GM10248 (cell line): ENCODE data around the gene ARGLU1.

Experiments
- CTCF ChIA-PET: fragments of 300-600 bp; sonication (Branson Sonifier 250); formaldehyde crosslinking; extraction: SDS; loops from one replicate; lab custom pipeline; 2021; ENCODE audit warnings: antibody characterized with exemption; lab: Yijun Ruan, JAX
- POLR2A ChIA-PET: fragments of 350-650 bp; sonication (Branson Sonifier 250); formaldehyde crosslinking; extraction: SDS; loops from one replicate; lab custom pipeline; 2020; ENCODE audit warnings: antibody characterized with exemption; lab: Yijun Ruan, JAX
- DNase-seq: peaks from one replicate; pipeline ENCODE4 v3.0.0; 2012; ENCODE audit errors: extremely low spot score
- TF ChIP-seq, protein P1 (sequence below): IDR thresholded peaks from 2 replicates; pipeline ENCODE4 v1.5.1; 2012; ENCODE audit warnings: mild to moderate bottlenecking, low read depth; ENCODE audit errors: extremely low read depth, missing control alignments, control extremely low read depth

The ARGLU1 gene, protein sequence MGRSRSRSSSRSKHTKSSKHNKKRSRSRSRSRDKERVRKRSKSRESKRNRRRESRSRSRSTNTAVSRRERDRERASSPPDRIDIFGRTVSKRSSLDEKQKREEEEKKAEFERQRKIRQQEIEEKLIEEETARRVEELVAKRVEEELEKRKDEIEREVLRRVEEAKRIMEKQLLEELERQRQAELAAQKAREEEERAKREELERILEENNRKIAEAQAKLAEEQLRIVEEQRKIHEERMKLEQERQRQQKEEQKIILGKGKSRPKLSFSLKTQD

DNA sequence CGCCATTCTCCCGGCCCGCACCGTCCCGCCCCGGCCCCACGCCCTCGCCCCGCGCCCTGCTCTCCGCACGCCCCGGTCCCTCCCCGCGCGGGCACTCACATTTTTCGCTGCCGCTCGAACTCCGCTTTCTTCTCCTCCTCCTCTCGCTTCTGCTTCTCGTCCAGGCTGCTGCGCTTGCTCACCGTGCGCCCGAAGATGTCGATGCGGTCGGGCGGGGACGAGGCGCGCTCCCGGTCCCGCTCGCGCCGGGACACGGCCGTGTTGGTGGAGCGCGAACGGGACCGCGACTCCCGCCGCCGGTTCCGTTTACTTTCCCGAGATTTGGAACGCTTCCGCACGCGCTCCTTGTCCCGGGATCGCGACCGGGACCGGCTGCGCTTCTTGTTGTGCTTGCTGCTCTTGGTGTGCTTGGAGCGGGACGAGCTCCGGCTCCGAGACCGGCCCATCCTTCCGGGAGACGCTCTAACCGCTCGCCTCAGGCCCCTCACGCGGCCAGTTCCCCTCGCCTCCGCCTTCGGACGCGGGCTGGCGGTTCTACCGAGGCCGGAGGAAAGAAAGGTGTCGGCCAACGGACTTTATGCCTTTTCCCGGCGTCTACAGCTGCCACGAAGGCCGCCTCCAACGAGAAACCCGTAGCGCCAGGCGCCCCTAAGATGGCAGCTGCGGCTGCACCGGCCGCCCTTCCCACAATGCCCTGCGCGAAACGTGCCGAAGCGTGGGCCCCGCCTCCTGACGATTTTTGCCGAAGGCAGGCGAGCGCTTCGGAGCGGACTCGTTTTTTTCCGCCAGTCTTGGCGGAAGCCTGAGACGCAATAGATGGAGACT lies at the start of gene ARGLU1:
Gene ARGLU1 (minus strand): TSS at position 664 of the 825 bp plus-strand sequence. CDS start 218 bp downstream, at position 446.
- TF ChIP-seq, protein P1, sequence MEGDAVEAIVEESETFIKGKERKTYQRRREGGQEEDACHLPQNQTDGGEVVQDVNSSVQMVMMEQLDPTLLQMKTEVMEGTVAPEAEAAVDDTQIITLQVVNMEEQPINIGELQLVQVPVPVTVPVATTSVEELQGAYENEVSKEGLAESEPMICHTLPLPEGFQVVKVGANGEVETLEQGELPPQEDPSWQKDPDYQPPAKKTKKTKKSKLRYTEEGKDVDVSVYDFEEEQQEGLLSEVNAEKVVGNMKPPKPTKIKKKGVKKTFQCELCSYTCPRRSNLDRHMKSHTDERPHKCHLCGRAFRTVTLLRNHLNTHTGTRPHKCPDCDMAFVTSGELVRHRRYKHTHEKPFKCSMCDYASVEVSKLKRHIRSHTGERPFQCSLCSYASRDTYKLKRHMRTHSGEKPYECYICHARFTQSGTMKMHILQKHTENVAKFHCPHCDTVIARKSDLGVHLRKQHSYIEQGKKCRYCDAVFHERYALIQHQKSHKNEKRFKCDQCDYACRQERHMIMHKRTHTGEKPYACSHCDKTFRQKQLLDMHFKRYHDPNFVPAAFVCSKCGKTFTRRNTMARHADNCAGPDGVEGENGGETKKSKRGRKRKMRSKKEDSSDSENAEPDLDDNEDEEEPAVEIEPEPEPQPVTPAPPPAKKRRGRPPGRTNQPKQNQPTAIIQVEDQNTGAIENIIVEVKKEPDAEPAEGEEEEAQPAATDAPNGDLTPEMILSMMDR, result no peak
- peak; percentile 91 for DNase-seq
- POLR2A ChIA-PET, result interaction anchor here (1.8 kb wide), 1 partner anchor 32 kb away, joined by 5 read pairs; the partner anchor contains the start of gene EFNB2
- CTCF ChIA-PET, result interaction anchor here (1.9 to 2.5 kb wide), 2 partner anchors 8 to 53 kb away, joined by 6 to 8 read pairs; no protein-coding TSS in a partner anchor

DNA sequence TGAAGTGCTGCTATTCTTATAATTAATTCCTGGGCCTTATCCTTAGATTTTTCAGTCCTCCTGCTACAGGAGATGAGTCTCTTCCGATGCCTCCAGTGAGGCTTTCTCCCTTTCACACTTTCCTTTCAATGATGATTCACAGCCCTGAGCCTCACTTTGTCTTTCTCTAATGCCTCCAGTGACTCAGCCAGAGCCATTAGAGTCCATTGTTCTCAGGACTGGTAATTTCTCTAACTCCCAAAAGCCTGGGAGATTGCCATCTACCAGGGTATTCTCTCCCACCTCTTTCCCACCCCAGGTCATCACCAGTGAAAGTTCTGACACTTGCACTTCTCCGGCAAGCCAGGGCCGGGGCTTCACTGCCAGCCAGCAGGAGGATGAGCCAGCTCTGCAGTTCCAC lies 49.6 kb upstream of the ARGLU1 start:
- POLR2A ChIA-PET, result no interaction called here

DNA sequence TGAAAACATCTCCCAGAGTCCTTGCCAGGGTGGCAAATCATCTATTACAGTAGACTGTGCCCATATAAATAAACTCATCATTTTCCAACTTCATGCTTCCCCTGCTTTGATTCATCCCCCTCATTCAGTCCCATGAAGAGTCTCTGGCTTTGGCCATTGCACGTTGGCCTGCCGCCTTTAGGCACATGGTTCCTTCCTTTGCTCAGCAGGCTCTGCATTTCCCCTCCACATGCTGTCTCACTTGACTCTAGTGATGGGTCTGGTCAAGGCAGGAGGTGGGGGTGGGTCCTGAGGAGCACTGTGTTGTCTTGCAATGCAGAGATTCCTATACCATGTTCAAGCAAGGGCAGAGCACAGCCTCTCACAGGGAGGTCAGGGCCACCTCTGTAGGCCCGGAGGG lies 48.8 kb upstream of the ARGLU1 start:
- CTCF ChIA-PET, result no interaction called here
- no peak for DNase-seq
- TF ChIP-seq, protein P1, result no peak
- POLR2A ChIA-PET, result no interaction called here

More for the DNA sequence above, 49.6 kb upstream of the ARGLU1 start:
- CTCF ChIA-PET, result no interaction called here
- TF ChIP-seq, protein P1, result no peak
- DNase-seq, result no peak

DNA sequence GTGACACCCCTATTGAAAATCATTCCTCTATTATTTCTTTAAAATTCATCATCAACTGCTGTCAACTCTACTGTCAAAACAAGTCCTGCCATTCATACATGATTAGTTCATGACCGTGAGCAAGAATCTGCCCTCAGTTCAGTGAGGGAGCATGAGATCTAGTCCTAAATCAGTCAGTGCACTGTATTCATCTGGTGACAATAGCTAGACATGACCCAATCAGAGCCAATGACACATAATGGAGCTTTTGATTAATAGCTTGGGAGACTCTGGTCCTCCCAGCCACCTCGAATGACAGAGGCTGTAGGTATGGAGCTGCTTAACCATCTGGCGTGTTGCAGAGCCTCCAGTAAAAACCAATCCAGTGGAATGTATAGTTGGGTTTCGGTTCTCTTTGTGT lies 46.9 kb upstream of the ARGLU1 start:
- ChIA-PET CTCF (no interaction called here), POLR2A (no interaction called here)
- TF ChIP-seq, protein P1, result no peak
- DNase-seq, result no peak

DNA sequence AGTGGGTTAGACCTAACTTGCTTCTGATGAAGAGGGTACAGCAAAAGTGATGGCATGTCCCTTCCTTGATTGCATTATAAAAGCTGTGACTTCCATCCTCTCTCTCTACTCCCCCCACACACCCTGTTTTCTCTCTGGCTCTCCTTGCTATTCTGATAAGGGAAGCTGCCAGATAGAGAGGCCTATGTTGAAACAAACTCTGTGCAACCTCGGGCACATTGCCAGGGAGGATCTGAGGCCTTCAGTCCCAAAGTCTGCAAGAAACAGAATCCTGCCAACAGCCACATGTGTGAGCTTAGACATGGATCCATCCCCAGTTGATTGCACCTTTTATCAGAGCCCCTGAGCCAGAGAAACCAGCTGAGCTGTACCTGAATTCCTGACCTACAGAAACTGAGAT lies 44.8 kb upstream of the ARGLU1 start:
- TF ChIP-seq, protein P1, result no peak
- ChIA-PET POLR2A (no interaction called here), CTCF (interaction anchor here (0.9 kb wide), 1 partner anchor 8 kb away, joined by 3 read pairs; no protein-coding TSS in a partner anchor)
- no peak for DNase-seq

DNA sequence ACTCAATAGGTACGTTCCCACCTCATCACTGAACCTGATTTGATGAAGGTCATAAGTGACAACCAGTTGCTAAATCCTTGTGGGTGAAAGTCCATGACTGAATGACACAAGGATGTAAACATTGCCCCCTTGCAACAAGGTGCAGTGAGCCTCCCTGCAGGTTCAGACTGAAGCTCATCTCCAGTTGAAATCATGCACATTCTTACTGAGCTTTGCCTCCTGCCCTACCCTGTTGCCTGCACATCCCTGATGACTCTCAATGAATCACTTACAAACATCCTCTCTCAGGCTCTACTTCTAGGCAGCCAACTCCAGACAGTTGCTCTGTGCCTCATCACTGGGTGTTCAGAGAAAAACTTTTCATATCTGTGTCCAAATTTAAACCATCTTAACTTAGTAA lies 42.5 kb upstream of the ARGLU1 start:
- TF ChIP-seq, protein P1, result no peak
- no peak for DNase-seq
- ChIA-PET POLR2A (no interaction called here), CTCF (interaction anchor here (0.8 to 0.9 kb wide), 2 partner anchors 10 to 13 kb away, joined by 3 to 7 read pairs; no protein-coding TSS in a partner anchor)
